M059J (cell line): ENCODE measurements around the gene PCK1. TPM values are rescaled to one million over a fixed set of nuclear protein-coding genes. Genes with fewer than 3 reads are reported as not detected.
A peak's percentile ranks its signal among the peaks of the same experiment; 100 is the strongest.
"Not testable (repeated sequence)": the region's sequence is repeated elsewhere in the genome, so short reads cannot be mapped to it uniquely, and the experiment has no call there.

Experiments
- DNase-seq: peaks from one replicate; pipeline ENCODE4 v3.0.0-alpha.2; 2012; ENCODE audit warnings: low read depth
- total RNA-seq: library from RNA; depleted of rRNA; stranded (reverse); fragments of >200 nt; shearing (Covaris generic); gene quantifications from 2 replicates; pipeline ENCODE4 v1.2.3, GENCODE V29; 2014; rRNA removed

The PCK1 gene
- not detected in 2 replicates for total RNA-seq

DNA sequence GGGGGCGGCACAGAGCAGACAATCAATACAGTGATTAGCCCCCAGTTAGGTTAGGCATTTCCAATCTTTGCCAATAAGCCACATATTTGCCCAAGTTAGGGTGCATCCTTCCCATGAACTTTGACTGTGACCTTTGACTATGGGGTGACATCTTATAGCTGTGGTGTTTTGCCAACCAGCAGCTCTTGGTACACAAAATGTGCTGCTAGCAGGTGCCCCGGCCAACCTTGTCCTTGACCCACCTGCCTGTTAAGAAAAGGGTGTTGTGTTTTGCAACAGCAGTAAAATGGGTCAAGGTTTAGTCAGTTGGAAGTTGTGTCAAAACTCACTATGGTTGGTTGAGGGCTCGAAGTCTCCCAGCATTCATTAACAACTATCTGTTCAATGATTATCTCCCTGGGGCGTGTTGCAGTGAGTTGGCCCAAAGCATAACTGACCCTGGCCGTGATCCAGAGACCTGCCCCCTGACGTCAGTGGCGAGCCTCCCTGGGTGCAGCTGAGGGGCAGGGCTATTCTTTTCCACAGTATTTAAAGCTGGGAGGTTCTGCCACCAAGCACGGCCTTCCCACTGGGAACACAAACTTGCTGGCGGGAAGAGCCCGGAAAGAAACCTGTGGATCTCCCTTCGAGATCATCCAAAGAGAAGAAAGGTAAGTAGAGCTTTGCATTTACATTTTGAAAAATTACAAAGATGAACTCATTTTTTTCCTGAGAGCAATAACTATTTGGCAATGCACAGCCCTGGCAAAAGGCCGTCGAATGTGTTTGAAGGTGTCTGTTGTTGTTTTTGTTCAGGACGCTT, at the start of gene PCK1:
PCK1 (plus strand) TSS at position 557 of the 802 bp plus-strand sequence. CDS start 302 bp downstream, outside the sequence.
- peak; percentile 17 for DNase-seq

DNA sequence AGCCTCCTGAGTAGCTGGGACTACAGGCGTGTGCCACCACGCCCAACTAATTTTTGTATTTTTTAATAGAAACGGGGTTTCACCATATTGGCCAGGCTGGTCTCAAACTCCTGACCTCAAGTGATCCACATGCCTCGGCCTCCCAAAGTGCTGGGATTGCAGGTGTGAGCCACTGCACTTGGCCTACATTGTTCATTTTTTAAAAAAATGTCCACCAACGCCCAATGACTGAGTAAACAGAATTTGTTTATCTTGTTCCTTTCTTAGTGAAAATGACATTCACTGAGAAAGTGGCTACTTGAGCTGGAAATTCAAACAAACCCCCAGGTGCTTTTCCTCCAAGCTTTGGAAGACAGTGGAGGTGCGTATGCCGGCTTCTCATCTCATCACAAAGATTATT, 49.2 kb upstream of the PCK1 start:
- not testable (repeated sequence) for DNase-seq

DNA sequence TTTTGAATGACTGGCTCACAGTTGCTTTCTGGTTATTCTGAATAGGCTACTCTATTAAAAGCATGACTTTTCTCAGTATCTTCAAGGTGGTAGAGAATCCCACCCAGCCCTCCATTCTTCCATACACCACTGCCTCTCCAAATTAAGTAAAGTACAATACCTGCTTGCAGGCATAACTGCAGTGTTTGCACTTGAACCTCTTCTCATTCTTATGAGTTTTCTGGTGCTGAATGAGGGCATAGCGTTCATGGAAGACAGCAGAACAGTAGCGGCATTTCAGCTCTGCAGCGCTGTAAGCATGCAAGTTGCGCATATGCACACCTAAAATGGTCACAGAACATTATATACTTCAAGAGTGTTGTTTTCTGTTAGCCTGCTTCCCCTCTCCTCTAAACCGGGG, 48.5 kb upstream of the PCK1 start:
- DNase-seq, result no peak

DNA sequence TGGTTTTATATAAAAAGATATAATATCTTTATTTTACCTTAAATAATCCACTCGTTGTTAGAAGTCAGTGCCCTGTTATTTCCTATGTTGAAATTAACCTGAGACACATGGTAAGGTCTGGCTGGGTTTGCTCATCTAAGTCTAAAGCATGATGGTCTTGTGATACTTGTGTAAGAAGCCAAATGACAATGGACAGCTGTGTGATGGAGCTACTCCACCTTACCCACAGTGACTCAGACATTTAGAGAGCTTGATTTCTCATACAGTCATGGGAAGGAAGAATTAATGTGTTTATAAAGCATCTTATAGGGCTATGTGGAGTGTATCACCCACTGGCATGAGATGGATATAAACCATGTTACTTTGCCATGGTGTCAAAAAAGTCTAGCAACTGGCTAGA, 47.7 kb upstream of the PCK1 start:
- DNase-seq, result peak; percentile 39

DNA sequence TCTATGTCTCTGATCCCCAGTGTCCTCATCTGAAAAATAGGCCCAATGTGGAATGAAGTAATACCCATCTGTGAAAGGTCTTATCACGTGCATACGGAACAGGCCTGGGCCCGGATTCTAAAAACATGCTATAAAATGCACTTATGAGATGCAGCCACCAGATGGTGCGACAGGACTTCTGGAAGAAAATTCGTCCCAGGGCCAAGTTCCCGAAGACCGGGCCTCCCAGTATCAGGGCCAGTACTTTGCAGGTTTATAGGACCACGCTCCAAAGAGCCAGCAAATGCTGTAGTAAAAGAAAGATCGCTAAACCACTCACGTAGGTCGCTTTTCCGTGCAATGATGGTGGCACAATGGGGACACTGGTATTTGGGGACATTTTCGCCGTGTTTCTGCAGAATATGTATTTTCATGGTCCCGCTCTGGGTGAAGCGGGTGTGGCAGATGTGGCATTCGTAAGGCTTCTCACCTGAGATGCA, 46.6 kb upstream of the PCK1 start:
- DNase-seq, result peak; percentile 65

DNA sequence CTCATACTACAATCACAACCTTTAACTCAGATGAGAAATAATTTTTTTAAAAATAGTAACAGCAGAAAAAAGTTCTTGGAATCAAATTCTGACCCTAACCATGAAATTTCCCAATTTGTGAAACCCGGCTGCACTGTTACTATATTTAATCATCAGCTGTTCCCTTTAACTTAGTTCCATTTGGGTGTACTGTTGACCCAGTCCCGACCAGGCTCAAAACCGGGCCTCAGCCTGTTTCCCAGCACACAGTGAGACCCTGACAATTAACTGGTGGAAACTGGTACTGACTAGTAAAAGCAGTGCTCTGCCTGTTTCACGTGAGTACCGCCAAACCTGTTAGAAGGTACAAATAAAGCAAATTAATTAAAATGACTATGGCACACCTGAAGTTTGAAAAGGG, 43.0 kb upstream of the PCK1 start:
- DNase-seq, result no peak

DNA sequence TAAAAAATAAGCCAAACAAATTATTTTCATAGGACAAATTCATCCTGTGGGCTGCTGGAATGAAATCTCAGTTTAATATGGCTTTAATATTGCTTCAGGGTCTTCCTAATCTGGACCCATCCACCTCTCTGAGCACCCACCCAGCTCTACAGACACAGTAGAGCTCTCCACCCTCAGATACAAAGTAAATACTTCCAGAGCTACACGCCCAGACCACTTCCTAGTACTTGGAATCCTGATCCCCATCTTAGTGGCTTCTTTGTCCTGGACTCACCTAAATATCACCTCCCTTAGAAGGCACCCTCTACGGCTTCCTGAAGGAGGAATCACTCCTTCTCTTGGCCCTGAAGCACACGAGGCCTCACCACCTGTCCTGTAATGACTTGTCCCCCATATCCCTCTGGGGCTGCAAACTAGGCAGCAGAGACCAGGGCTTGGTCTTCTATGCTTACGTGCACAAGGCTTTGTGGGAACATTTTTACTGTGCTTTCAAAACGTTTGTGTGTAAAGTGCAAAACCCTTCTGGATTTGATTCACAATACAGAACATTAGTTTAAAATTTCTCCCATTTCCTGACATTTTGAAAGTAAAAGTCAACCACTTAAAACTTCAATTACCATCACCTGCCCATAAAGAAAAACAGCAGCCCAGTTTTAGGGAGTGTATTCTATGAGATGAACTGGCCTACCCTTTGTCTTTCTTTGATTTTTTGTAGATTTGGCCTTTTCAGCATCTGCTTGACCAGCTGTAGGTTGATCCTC, 38.4 kb upstream of the PCK1 start:
- no peak for DNase-seq

DNA sequence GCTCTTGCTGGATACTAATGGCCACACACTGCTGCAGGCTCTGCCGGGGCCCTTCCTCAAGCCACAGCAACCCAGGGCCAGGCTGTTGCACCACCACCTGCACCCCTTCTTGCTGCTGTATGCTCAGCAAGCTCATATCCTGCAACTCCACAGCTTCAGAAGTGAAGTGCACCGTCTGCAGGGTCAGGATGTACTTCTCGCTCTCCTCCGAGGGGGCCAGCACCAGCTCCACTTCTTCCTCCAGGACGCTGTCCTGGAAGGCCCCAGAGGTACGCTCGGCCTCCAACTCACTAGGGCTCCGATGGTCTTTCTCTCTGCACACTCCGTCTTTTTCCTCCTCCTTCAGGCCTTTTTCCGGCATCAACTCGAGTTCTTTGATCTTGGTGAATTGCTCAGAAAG, 37.1 kb upstream of the PCK1 start:
- DNase-seq, result no peak

DNA sequence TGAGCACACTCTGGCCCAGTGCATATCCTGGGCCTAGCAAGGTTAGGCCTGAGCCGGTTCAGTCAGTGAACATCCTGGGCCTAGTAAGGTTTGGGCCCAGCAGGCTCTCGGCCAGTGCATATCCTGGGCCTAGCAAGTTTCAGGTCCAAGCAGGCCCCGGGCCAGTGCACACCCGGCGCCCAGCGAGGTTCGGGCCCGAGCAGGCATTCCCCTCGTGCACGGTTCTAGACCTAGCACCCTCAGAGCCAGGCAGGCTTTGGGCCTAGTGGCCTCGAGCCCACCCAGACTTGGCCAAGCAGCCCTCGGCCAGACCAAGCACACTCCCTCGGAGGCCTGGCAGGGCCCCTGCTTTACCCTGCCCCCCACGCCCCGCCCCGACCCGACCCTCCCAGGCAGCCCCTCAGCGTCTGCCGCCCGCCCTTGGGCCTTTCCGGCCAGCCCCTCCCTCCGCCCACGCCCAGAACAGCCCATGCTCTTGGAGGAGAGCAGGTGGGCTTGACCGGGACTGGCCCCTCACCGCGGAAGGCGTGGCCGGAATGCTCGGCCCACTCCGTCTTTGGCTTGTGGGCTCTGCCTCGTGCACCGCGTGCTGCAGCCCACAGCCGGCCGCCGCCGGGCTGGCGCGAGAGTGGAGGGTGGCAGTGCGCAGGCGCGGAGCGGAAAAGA, 36.3 kb upstream of the PCK1 start, which contains the start of gene CTCFL:
CTCFL (minus strand) TSS at position 630 of the 666 bp plus-strand sequence. CDS start 935 bp downstream, outside the sequence.
- DNase-seq, result no peak

DNA sequence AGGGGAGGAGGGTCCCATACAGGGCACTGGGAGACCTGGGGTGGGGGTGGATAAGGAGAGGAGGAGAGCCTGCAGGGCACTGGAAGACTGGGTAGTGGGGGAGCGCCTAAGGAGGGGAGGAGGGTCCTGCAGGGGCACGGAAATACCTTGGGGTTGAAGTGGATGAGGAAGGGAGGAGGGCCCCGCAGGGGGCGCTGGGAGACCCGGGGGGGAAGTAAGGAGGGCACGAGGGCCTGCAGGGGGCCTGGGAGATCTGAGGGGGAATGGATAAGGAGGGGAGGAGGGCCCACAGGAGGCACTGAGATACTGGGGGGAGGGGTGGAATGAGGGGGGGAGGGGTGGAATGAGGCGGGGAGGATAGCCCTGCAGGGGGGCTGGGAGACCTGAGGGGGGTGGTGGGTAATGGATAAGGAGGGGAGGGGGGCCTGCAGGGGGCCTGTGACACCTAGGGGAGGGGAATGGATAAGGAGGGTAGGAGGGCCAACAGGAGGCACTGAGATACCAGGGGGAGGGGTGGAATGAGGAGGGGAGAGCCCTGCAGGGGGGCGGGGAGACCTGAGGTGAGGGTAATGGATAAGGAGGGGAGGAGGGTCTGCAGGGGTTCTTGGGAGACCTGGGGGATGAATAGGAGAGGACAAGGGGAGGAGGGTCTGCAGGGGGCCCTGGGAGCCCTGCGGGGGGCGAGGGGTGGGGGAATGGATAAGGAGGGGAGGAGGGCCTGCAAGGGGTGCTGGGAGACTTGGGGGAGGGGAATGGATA, 35.4 kb upstream of the PCK1 start:
- DNase-seq, result no peak

DNA sequence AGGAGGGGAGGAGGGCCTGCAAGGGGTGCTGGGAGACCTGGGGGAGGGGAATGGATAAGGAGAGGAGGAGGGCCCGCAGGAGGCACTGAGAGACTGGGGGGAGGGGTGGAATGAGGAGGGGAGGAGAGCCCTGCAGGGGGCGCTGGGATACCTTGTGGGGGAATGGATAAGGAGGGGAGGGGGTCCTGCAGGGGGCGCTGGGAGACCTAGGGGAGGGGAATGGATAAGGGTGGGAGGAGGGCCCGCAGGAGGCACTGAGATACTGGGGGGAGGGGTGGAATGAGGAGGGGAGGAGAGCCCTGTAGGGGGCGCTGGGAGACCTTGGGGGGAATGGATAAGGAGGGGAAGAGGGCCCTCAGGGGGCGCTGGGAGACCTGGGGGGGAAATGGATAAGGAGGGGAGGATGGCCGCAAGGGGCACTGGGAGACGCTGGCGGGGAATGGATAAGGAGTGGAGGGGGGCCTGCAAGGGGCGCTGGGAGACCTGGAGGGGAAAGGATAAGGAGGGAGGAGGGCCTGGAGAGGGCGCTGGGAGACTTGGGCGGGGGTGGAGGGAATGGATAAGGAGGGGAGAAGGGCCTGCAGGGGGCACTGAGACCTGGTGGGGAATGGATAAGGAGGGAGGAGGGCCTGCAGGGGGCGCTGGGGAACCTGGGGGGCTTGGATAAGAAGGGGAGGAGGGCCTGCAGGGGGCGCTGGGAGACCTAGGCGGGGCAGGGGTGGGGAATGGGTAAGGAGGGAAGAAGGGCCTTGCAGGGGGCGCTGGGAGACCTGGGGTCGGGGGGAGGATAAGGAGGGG, 34.6 kb upstream of the PCK1 start:
- no peak for DNase-seq

DNA sequence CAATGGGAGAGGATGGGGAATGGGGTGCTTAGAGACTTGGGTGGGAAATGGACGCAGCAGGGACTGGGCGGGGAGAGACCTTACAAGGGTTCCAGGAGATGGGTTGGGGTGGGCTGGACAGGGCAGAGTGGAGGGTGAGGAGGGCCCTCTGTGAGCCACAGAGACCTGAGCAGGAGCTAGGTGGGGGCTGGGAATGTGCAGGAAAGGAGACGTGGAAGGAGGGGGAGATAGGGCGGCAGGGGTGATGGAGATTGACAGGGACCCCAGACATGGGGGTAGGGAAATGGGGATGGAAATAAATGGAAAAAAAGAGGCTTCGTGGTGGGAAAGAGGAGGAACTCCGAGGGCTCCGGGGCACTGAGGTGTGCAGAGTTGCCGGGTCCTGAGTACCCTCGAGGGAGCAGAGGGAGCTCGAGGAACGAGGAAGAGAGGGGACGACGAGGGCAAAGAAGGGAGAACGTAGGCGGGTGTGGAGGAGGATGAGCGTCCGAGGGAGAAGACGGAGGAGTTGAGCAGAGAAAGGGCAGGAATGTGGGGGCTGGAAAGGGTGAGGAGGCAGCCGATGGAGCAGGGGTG, 33.9 kb upstream of the PCK1 start:
- DNase-seq, result no peak

DNA sequence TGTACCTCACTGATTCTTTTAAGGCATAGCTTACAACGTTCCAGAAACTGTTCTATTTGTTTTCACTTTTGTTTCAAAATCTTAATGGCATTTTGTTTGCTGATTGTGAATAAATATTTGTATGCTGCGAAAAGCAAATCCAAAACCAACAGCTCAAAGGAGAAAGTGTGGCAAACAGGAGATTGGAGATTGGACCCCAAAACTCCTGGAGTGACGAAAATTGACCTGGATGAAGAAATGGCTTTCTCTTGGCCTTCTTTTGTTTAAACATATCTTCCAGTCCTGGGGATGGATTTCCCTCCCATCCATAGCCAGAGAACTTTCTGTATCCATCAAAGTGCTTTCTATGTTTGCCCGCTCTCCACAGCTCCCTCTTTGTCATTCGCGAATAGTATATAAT, 33.2 kb upstream of the PCK1 start:
- no peak for DNase-seq

DNA sequence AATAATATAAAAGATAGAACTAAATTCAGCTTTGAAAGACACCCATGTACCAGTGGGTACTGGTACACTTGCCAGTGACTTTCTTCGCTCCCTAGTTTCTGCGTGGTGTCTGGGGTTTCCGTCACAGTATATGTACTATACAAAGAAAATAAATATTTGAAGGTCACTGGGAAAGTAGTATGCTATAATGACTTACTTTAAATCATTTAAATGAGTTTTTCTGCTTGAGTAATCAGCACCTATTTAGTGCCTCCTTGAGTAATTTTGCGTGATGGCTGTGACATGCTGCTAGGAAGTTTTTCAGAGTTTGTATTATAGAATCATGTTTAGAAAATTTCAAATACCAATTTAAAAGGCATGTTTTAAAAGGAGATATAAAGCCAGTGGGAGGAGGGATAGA, 32.8 kb upstream of the PCK1 start:
- DNase-seq, result no peak

DNA sequence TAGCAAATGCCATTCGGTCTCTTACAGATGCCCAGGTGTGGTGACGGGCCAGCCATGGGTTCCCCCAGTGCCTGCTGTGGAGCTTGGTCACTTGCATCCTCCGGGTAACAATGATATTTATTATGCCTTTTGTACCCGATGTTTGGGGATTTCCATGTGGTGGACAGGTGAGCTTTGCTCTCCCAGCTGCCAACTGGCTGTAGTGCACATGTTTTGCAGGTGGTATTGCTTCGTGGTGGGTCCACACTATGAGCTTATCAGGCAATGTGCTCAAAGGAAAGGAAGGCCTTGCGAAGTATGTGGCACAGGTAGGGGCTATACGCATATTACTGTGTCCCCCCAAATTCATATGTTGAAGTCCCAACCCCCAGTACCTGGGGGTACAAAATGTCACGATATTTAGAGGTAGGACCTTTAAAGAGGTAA, 31.7 kb upstream of the PCK1 start:
- DNase-seq, result no peak

DNA sequence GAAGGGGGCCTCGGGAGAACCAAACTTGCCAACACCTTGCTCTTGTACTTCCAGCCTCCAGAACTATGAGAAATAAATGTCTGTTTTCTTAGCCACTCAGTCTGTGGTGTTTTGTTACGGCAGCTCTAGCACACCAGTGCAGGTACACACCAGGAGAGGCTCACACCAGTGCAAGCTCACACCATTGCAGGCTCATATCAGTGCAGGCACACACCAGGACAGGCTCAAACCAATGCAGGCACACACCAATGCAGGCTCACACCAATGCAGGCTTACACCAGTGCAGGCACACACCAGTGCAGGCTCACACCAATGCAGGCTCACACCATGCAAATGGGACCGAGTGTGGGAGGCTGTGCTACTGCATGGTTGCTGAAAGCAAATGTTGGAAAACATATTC, 31.1 kb upstream of the PCK1 start:
- no peak for DNase-seq

DNA sequence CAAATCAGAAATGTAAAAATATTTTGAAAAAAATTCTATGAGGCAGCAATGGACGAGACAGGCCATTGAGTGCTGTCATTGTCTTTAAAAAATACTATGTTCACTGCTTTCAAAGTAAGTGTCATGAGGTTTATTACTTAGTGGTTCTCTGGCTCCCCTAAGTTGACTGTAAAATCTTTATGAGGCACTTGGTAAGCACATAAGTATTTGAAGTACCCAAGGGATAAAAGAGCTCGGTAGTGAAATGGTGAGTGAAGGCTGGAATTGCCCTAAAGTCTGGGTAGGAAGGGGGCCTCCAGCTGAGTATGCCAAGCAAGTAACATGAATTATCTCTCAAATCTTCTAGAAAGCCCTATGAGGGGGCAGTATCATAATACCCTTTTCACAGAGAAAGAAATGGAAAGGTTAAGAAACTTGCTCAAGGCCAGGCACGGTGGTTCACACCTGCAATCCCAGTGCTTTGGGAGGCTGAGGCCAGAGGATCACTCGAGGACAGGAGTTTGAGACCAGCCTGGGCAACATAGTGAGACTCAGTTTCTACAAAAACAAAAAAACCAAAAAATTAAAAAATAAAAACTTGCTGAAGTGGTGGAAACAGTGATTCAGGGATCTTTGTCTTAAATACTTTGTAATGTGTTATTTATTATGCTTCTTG, 30.5 kb upstream of the PCK1 start:
- DNase-seq, result no peak

DNA sequence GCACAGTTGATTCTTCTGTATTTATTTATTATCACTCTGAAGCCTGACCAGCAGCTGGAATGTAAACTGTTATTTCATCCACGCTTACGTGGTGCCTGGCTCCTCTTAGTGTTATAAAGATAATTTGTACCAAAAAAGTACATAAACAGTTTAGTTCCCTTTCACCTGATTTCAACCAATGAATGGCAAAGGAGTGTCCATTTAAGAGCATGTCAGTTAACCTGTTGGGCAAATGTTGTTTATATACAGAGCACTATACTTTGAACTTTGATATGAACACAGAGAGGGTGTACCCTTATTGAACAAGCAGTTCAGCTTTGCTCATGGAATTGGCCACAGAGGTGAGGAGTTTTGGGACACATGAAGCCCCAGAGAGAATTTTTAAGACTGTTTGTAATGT, 28.8 kb upstream of the PCK1 start:
- DNase-seq, result no peak

DNA sequence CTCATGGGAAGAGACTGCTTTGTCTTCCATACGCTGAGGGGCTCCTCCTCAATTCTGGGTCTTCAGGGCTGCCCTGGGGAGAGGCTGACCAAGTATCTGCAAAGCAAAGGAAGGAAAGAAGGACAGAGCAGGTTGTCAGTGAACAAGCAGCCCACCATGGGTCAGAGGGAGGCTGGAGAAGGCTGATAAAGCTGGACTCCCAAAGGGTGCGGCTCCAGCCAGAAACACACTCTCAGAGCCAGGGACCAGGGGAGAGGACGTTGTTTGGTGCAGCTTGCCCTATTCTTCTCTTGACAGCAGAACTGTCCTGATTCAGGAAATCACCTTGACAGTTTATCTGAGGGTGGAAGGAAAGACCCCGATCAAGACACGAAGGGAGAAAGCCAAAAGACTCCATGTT, 25.6 kb upstream of the PCK1 start:
- DNase-seq, result no peak
